Chondrocyte (in vitro differentiated cells): Measurements from ENCODE around the gene SLC25A38. TPM values are rescaled to one million over a fixed set of nuclear protein-coding genes. Genes with fewer than 3 reads are reported as not detected.

Experiments
- DNase-seq: peaks from one replicate; pipeline ENCODE4 v3.0.0; 2021; ENCODE audit warnings: mixed read lengths, low spot score
- H3K27ac Mint-ChIP-seq: one replicate; pipeline ENCODE4 v1.8.0; 2021; ENCODE audit warnings: mild to moderate bottlenecking, moderate library complexity, mixed read lengths; ENCODE audit not compliant: unreplicated experiment
- H3K27me3 Mint-ChIP-seq: 2 replicates; pipeline ENCODE4 v1.8.0; 2021; ENCODE audit warnings: low read depth, mixed read lengths
- H3K36me3 Mint-ChIP-seq: 2 replicates; pipeline ENCODE4 v1.8.0; 2021; ENCODE audit warnings: low read depth, mixed read lengths
- H3K4me1 Mint-ChIP-seq: 2 replicates; pipeline ENCODE4 v1.8.0; 2021; ENCODE audit warnings: low read depth, mild to moderate bottlenecking, mixed read lengths
- H3K4me3 Mint-ChIP-seq: one replicate; pipeline ENCODE4 v1.8.0; 2021; ENCODE audit warnings: mild to moderate bottlenecking, moderate library complexity, mixed read lengths; ENCODE audit not compliant: unreplicated experiment
- H3K9me3 Mint-ChIP-seq: 2 replicates; pipeline ENCODE4 v1.8.0; 2021; ENCODE audit warnings: low read depth, mixed read lengths
- total RNA-seq: library from RNA; stranded (reverse); gene quantifications from 3 replicates; pipeline ENCODE4 v1.2.1, GENCODE V29; 2021
- TF ChIP-seq, protein P1 (sequence below): fragments of 200-600 bp; sonication (generic); IDR thresholded peaks from 2 replicates; pipeline ENCODE4 v1.5.0; 2021; ENCODE audit warnings: antibody characterized with exemption, mild to moderate bottlenecking, moderate library complexity

SLC25A38 gene
- total RNA-seq, 1 donor from 2014 or later, result 26.5 TPM

GRCh38 chr3:39405687-39406367, 22.7 kb downstream of the SLC25A38 start:
- peak overlapping the region; percentile 92 for H3K4me3 Mint-ChIP-seq
- TF ChIP-seq, protein P1, sequence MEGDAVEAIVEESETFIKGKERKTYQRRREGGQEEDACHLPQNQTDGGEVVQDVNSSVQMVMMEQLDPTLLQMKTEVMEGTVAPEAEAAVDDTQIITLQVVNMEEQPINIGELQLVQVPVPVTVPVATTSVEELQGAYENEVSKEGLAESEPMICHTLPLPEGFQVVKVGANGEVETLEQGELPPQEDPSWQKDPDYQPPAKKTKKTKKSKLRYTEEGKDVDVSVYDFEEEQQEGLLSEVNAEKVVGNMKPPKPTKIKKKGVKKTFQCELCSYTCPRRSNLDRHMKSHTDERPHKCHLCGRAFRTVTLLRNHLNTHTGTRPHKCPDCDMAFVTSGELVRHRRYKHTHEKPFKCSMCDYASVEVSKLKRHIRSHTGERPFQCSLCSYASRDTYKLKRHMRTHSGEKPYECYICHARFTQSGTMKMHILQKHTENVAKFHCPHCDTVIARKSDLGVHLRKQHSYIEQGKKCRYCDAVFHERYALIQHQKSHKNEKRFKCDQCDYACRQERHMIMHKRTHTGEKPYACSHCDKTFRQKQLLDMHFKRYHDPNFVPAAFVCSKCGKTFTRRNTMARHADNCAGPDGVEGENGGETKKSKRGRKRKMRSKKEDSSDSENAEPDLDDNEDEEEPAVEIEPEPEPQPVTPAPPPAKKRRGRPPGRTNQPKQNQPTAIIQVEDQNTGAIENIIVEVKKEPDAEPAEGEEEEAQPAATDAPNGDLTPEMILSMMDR, result no peak
- peak overlapping the region; percentile 98 for H3K27ac Mint-ChIP-seq
- no peaks in the 10 kb centered on the region for H3K27me3 Mint-ChIP-seq
- no peaks in the 10 kb centered on the region for H3K9me3 Mint-ChIP-seq
- peaks cover 20% of the 10 kb centered on the region for H3K36me3 Mint-ChIP-seq
- DNase-seq, result no peak
- H3K4me1 Mint-ChIP-seq, result peaks cover 28% of the 10 kb centered on the region

GRCh38 chr3:39406368-39407258, 23.4 kb downstream of the SLC25A38 start, which contains the start of gene RPSA:
Gene RPSA, plus strand, starts transcription at chr3:39406720. Its CDS starts 934 bp downstream, at chr3:39407654.
- Mint-ChIP-seq H3K27me3 (no peaks in the 10 kb centered on the region), H3K27ac (peak within 1 kb of the TSS; percentile 98), H3K36me3 (peaks cover 27% of the 10 kb centered on the region), H3K4me1 (peaks cover 28% of the 10 kb centered on the region), H3K9me3 (no peaks in the 10 kb centered on the region), H3K4me3 (peak within 1 kb of the TSS; percentile 92)
- TF ChIP-seq, protein P1, result peak; percentile 73
- peak; percentile 97 for DNase-seq

- H3K4me1 Mint-ChIP-seq, result peaks cover 28% of the 10 kb centered on the region
These were observed 24.1 kb downstream of the SLC25A38 start for GRCh38 chr3:39407259-39407629.

DNA sequence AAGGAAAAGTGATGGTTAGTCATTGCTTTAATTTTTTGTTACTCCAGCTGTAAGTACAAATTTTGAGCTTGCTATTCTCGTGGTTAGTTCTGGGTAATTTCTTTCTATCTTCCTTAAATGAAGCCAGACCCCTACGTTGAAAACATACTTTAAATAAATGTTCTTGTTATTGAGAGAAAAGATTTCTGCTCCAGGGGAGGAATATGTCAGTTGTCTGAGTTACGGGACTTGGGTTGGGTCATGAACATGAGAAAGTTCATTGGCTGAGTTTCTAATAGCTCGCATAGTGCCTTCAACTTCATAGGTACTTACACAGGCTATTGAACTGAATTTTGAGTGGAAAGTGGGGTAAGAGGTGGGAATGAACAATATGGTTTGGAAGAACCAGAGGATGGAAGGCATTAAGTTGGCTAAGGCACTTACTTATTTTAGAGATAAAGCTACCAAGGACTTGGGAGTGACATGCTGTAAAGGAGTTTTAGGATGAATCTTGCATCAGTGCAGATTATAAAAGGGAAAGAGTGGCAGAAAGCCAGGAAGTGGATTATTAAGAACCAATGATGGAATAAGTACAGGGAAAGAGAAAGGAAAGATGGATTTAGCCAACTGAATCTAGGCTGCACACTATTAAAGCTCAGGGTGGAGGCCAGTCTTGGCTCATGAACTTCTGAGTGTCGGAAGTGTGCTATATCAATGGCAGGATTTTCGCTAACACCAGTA, 24.8 kb downstream of the SLC25A38 start:
- peak overlapping the region; percentile 92 for H3K4me3 Mint-ChIP-seq
- H3K9me3 Mint-ChIP-seq, result no peaks in the 10 kb centered on the region
- DNase-seq, result no peak
- H3K27ac Mint-ChIP-seq, result peak overlapping the region; percentile 98
- peaks cover 28% of the 10 kb centered on the region for H3K4me1 Mint-ChIP-seq
- peaks cover 38% of the 10 kb centered on the region for H3K36me3 Mint-ChIP-seq
- no peaks in the 10 kb centered on the region for H3K27me3 Mint-ChIP-seq
- TF ChIP-seq, protein P1, result no peak

More at GRCh38 chr3:39407259-39407629, 24.1 kb downstream of the SLC25A38 start:
- TF ChIP-seq, protein P1, result no peak
- DNase-seq, result no peak
- Mint-ChIP-seq H3K27me3 (no peaks in the 10 kb centered on the region), H3K4me3 (peak overlapping the region; percentile 92), H3K36me3 (peaks cover 31% of the 10 kb centered on the region), H3K27ac (peak overlapping the region; percentile 98), H3K9me3 (no peaks in the 10 kb centered on the region)
